HT-29 (cell line): ENCODE results near the gene ISM2. TPM values are rescaled to one million over a fixed set of nuclear protein-coding genes. Genes with fewer than 3 reads are reported as not detected.

Source experiments
- DNase-seq: peaks from one replicate; pipeline ENCODE4 v3.0.0-alpha.2; 2015; ENCODE audit warnings: low spot score
- small RNA-seq: library from RNA; depleted of rRNA; stranded (forward); fragments of <200 nt; gene quantifications from one replicate; pipeline ENCODE3, GENCODE V24; 2014
- total RNA-seq: library from RNA; depleted of rRNA; stranded (reverse); fragments of >200 nt; shearing (Covaris generic); gene quantifications from 2 replicates; pipeline ENCODE4 v1.2.3, GENCODE V29; 2014; rRNA removed

ISM2 gene
- total RNA-seq, 1 experiment from 2014 or later, result not detected

- no peak for DNase-seq
Observed at GRCh38 chr14:77469067-77469505, 29.5 kb downstream of the ISM2 start.

- DNase-seq, result no peak
Observed at GRCh38 chr14:77467801-77468200, 30.8 kb downstream of the ISM2 start.

DNA sequence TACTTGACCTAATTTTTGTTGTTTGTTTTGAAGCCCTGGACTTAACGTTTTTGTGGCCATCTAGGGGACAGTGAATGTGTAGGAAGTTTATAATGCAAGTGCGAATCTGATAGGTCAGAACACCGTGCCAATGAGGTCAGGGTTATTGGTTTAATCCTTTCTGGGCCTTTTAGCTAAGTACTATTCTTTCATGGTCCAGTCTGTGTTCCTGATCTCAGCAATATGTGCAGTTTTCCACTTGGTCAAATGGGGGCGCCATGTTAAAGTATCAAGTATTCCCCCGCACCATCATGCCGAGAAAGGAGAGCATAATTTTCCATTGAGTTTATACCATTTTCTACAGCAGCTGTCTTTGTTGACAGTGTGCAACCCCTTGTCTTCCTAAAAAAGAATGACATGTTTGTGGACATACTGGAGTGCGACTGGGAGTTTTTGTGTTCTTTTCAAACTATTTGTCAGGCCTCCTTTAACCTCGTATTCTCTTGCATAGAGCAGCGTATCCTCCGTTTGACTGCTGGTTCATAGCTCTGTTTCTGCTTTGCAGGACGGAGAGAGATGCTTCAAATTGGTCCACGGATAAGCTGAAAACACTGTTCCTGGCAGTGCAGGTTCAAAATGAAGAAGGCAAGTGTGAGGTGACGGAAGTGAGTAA is 39.4 kb downstream of the ISM2 start:
- peak; percentile 79 for DNase-seq

DNA sequence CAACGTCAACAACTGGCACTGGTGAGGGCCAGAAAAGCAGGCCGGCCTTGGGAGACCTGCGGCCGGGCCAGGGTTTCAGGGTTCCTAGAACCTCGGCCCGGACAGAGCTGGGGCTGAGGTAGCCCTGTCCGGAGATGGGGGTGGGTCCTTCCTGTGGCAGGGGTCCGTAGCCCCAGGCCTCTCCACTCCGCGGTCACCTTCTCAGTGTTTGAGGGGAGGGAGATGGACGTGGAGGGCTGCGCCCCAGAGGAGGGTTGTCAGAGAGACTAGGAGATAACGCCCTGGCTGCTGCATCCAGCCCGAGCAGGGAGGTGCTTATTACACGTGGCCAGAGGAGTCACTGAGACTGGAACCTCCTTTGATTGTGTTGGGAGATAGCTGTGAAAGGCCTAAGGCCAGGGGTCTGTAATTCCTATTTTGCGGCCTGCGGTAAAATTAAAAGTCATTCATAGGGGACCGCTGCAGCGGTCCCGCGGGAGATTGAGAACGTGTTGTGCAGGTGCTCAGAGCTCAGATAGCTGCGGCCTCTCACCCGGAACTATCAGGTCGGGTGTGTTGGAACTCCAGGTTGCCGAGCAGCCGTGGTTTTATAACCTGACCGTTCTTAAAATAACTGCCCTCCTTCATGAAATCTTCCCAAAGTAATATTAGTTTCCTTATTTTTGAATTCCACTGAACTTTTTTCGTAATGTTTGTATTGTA is 40.2 kb downstream of the ISM2 start:
- peak; percentile 55 for DNase-seq

DNA sequence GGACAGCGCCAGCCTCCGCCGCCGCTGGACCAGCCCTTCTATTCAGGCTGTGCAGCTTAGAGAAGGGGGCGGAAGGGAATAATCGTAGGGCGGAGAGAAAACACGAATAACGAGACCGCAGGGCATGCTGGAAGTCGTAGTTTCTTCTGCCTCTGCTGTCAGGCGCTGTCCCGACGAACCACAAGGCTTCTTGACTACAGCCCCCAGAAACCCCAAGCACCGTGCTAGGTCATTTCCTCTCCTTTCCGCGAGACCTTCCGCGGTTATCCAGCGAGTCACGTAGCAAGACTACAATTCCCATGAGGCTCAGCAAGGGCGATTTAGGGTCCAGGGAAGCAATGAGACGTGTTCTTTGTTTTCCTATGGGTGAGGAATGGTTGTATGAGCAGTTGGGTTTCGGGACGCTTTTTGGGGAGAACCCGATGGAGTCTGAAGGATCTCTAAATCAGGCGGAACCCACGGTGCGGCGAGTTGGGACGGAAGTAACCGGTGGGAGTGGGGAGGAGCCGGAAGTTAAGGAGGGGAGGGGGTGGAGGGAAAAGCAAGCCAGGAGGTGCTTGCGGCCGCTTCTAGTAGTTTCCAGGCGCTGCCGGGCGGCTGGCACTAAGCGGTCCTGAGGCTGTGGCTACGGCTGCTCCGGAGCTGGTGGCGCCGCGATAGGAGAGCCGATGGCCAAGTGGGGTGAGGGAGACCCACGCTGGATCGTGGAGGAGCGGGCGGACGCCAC is 40.9 kb downstream of the ISM2 start, which contains the start of the genes AHSA1 and VIPAS39:
AHSA1 (plus strand) TSS at position 572 of the 727 bp plus-strand sequence; CDS start at position 669, 97 bp downstream.
VIPAS39 (minus strand) TSS at position 80 of the 727 bp plus-strand sequence. CDS start 3,499 bp downstream, outside the sequence.
- DNase-seq, result peak; percentile 95

GRCh38 chr14:77457115-77457521 is 41.5 kb downstream of the ISM2 start:
- no peak for DNase-seq

DNA sequence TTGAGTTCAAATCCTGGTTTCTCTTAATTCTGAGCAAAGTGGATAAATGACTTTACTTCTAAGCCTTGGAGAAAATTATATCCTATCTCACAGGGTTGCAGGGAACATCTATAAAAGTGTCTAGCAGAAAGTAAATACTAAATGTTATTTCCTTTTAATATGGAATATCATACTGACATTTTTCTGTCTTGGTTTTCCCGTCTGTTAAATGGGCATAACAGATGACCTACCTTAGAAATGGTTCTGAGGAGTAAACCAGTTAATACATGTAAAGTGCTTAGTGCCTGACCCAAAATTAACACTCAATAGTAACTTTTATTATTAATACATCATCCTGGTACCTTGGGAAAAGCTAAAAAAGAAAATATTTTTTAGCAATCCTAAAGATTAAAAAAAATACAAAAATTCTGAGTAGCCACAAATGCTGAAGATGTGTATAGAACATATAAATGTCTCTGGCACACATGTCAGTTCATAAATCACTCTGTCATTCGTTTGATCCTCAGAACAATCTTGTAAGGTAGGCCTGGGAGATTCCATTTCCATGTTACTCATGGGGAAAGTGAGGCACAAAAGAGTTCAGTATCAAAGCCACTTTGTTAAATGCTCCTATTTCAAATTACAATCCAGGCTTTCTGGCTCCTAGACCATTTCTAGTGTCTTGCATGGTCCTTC is 42.5 kb downstream of the ISM2 start:
- no peak for DNase-seq

GRCh38 chr14:77442196-77442595 is 56.4 kb downstream of the ISM2 start:
- DNase-seq, result no peak

- no peak for DNase-seq
Observed at GRCh38 chr14:77439861-77440260, 58.8 kb downstream of the ISM2 start.

- DNase-seq, result no peak
Observed at GRCh38 chr14:77438596-77438995, 60.0 kb downstream of the ISM2 start.

- no peak for DNase-seq
Observed at GRCh38 chr14:77436042-77436441, 62.6 kb downstream of the ISM2 start.

- DNase-seq, result no peak
Observed at GRCh38 chr14:77426396-77426795, 72.2 kb downstream of the ISM2 start.

- DNase-seq, result no peak
Observed at GRCh38 chr14:77424862-77425261, 73.8 kb downstream of the ISM2 start.

Small RNA genes lying within 50 kb of the gene (small RNA-seq; reads per million reads assigned to genes)
- gene RF00404 (not detected), gene RN7SL587P (not detected)

Other genes starting within 250 kb of the ISM2 start
- not detected in 2 replicates for gene NGB, start 227.6 kb downstream of the ISM2 start, total RNA-seq
- gene POMT2, start 177.9 kb downstream of the ISM2 start, total RNA-seq, result 17.9 and 34.2 TPM in 2 replicates
- 20.4 and 25.6 TPM in 2 replicates for gene GSTZ1, start 177.8 kb downstream of the ISM2 start, total RNA-seq
- 2.9 and 3.1 TPM in 2 replicates for gene TMED8, start 121.7 kb downstream of the ISM2 start, total RNA-seq
- gene SAMD15, start 121.4 kb downstream of the ISM2 start, total RNA-seq, result 0.20 and 0.23 TPM in 2 replicates
- not detected in 2 replicates for gene NOXRED1, start 75.3 kb downstream of the ISM2 start, total RNA-seq
- gene VIPAS39, start 41.2 kb downstream of the ISM2 start, total RNA-seq, result 6.3 and 6.6 TPM in 2 replicates
- gene AHSA1, start 40.7 kb downstream of the ISM2 start, total RNA-seq, result 118 and 124 TPM in 2 replicates
- gene SPTLC2, start 117.8 kb upstream of the ISM2 start, total RNA-seq, result 22.9 and 28.0 TPM in 2 replicates
- 4.2 and 4.6 TPM in 2 replicates for gene ALKBH1, start 209.2 kb upstream of the ISM2 start, total RNA-seq
- gene SLIRP, start 209.3 kb upstream of the ISM2 start, total RNA-seq, result 264 and 331 TPM in 2 replicates